ENCODE data around the gene FHIT.

- no peak for TF ChIP-seq CTCF (IDR thresholded peaks at IDR 0.05)
- TF ChIP-seq POLR2A (IDR thresholded peaks at IDR 0.05) = no peak
Observed at GRCh38 chr3:61008998-61009380, 242.3 kb downstream of the FHIT start.
